Measurements from ENCODE around the gene ITGA11. TPM values are rescaled to one million over a fixed set of nuclear protein-coding genes. Genes with fewer than 3 reads are reported as not detected.

The ITGA11 gene
- total RNA-seq, 3 donors from 2014 or later = 7.8 to 8.5 (median 7.9) TPM

- TF ChIP-seq POLR2AphosphoS5 (IDR thresholded peaks at IDR 0.05) (no peak), CTCF (IDR thresholded peaks at IDR 0.05) (no peak), POLR2A (IDR thresholded peaks at IDR 0.05) (no peak)
- Histone ChIP-seq H3K36me3 (no peaks in the 10 kb centered on the region), H3K4me1 (no peaks in the 10 kb centered on the region), H3K9me3 (peaks cover 0 to 6% of the 10 kb centered on the region in 2 donors), H3K27ac (peak overlapping the region in 1 of 2 donors; percentile 25), H3K4me3 (no peak overlapping the region), H3K27me3 (peaks cover 0 to 7% of the 10 kb centered on the region in 2 donors)
- intact Hi-C loops (cut with DNase I; ENCODE audit: low total_unique reads) = no loop called here
- peak in 1 of 2 donors; percentile 11 for DNase-seq (ENCODE audit: low spot score in 2 of 2)
These were observed 41.8 kb downstream of the ITGA11 start for GRCh38 chr15:68389936-68390817.

- intact Hi-C loops (cut with DNase I; ENCODE audit: low total_unique reads) = no loop called here
- H3K4me1 ChIP-seq = peaks cover 0 to 6% of the 10 kb centered on the region in 2 donors
- peak in 1 of 2 donors; percentile 10 for DNase-seq (ENCODE audit: low spot score in 2 of 2)
- peaks cover 0 to 7% of the 10 kb centered on the region in 2 donors for H3K27me3 ChIP-seq
- H3K36me3 ChIP-seq = no peaks in the 10 kb centered on the region
- TF ChIP-seq CTCF (IDR thresholded peaks at IDR 0.05) (no peak), POLR2A (IDR thresholded peaks at IDR 0.05) (no peak), POLR2AphosphoS5 (IDR thresholded peaks at IDR 0.05) (no peak)
- peaks cover 0 to 6% of the 10 kb centered on the region in 2 donors for H3K9me3 ChIP-seq
- no peak overlapping the region for H3K27ac ChIP-seq
- no peak overlapping the region for H3K4me3 ChIP-seq
These were observed 42.7 kb downstream of the ITGA11 start for GRCh38 chr15:68389041-68389930.

GRCh38 chr15:68387381-68388143 is 44.4 kb downstream of the ITGA11 start:
- H3K9me3 ChIP-seq = peaks cover 0 to 3% of the 10 kb centered on the region in 2 donors
- H3K4me1 ChIP-seq = peaks cover 0 to 11% of the 10 kb centered on the region in 2 donors
- H3K36me3 ChIP-seq = no peaks in the 10 kb centered on the region
- intact Hi-C loops (cut with DNase I; ENCODE audit: low total_unique reads) = no loop called here
- TF ChIP-seq POLR2A (IDR thresholded peaks at IDR 0.05) (no peak), POLR2AphosphoS5 (IDR thresholded peaks at IDR 0.05) (no peak), CTCF (IDR thresholded peaks at IDR 0.05) (no peak)
- no peak for DNase-seq (ENCODE audit: low spot score in 2 of 2)
- peaks cover 0 to 7% of the 10 kb centered on the region in 2 donors for H3K27me3 ChIP-seq
- no peak overlapping the region for H3K4me3 ChIP-seq
- no peak overlapping the region for H3K27ac ChIP-seq

- TF ChIP-seq CTCF (IDR thresholded peaks at IDR 0.05) (no peak), POLR2AphosphoS5 (IDR thresholded peaks at IDR 0.05) (no peak), POLR2A (IDR thresholded peaks at IDR 0.05) (no peak)
- peaks cover 0 to 7% of the 10 kb centered on the region in 2 donors for H3K27me3 ChIP-seq
- no peak for DNase-seq (ENCODE audit: low spot score in 2 of 2)
- intact Hi-C loops (cut with DNase I; ENCODE audit: low total_unique reads) = no loop called here
- no peaks in the 10 kb centered on the region for H3K36me3 ChIP-seq
- H3K27ac ChIP-seq = no peak overlapping the region
- H3K4me1 ChIP-seq = peaks cover 0 to 11% of the 10 kb centered on the region in 2 donors
- H3K4me3 ChIP-seq = no peak overlapping the region
- no peaks in the 10 kb centered on the region for H3K9me3 ChIP-seq
These were observed 45.2 kb downstream of the ITGA11 start for GRCh38 chr15:68386587-68387288.

All from breast epithelium (tissue), 4 donors.